ENCODE data around the gene SMURF1. TPM values are rescaled to one million over a fixed set of nuclear protein-coding genes. Genes with fewer than 3 reads are reported as not detected.

Gene SMURF1
- total and polyA plus RNA-seq, 2 of the 4 experiments (the other 2 are of a cell fraction) = 13.4 to 20.3 TPM

DNA sequence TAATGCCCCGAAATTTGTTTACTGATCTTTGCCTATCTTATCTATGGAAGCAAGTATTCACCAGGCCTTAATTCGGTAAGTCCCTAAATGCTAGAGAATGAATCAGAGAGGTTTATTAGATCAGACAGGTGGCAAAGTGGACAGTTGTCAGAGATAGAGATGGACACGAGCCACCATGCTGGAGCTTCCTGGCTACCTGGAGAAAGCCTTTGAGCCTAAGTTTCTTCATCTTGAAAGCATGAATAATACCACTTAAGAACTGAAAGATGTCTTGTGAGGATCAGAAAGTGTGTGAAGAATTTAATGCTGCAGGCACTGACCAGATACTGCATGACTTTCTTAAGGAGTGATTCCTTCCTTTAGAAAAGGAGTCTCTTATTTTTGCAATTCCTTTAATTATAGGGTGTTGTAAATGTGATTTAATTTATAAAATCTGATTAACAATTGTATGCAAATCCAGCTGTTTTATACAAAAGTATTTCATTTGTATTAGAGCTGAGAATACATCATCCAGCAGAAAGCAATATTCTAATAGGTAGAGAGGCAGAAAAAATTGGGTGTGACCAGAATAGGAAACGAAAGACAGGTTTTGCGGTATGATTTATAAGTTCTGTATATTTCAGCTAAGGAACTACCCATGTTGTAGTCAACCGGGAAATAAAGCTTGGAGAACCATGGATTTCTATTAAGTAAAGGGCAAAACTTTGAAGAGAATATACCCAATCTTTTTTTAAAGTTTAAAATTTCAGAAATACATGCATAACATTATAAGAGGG, 82.7 kb downstream of the SMURF1 start:
- no peaks in the 10 kb centered on the region for H3K27me3 ChIP-seq (ENCODE audit: control insufficient read depth, insufficient read depth, low read length)
- DNase-seq = no peak
- H3K9me3 ChIP-seq (ENCODE audit: control insufficient read depth, insufficient read depth, low read length) = no peaks in the 10 kb centered on the region
- CTCF ChIA-PET = interaction anchor here (0.6 to 1.1 kb wide), 3 partner anchors 9 to 57 kb away, joined by 4 to 7 read pairs (median 6); no protein-coding TSS in a partner anchor
- dilution Hi-C loops (cut with HindIII; ENCODE audit: low sequenced_read_pairs, unreplicated experiment) (no loop called here), intact Hi-C loops (cut with micrococcal nuclease) (no loop called here), in situ Hi-C loops (cut with MboI; ENCODE audit: low sequenced_read_pairs) (no loop called here)
- H4K91ac ChIP-seq (ENCODE audit: insufficient read depth, low read depth, low read length) = no peak overlapping the region
- H3K23ac ChIP-seq (ENCODE audit: low read depth, low read length) = no peak overlapping the region
- ATAC-seq (ENCODE audit: low read depth) = no peak
- no peak overlapping the region for H2BK20ac ChIP-seq (ENCODE audit: low read depth, low read length)
- no peak overlapping the region for H3K14ac ChIP-seq (replicated peaks; ENCODE audit: low read depth, low read length)
- no peak overlapping the region for H3K4me2 ChIP-seq (ENCODE audit: low read depth, low read length)
- H3K9me1 ChIP-seq (ENCODE audit: insufficient read depth, low read length) = 0 out of 2 replicates have a peak, but pooled peaks cover 3% of the 10 kb centered on the region
- H2AK5ac ChIP-seq (ENCODE audit: low read depth, low read length) = no peak overlapping the region
- no peak overlapping the region for H2BK5ac ChIP-seq (ENCODE audit: low read depth, low read length, poor library complexity, severe bottlenecking)
- no peak overlapping the region for H2AFZ ChIP-seq (replicated peaks; ENCODE audit: low read length, poor library complexity)
- no peak overlapping the region for H2AK9ac ChIP-seq (replicated peaks; ENCODE audit: low read depth, low read length, poor library complexity)
- BruUV-seq (replicated peaks) = no TSS peak
- POLR2A ChIA-PET (ENCODE audit: unreplicated experiment) = no interaction called here
- no peak overlapping the region for H3K4me3 ChIP-seq (ENCODE audit: insufficient read depth, low read depth, low read length)
- no CpG with 5 or more reads among the region's 6 CpGs for whole genome bisulfite sequencing, 2 experiments (ENCODE audit: extremely low coverage in 2 of 2, insufficient read length in 1 of 2)
- peaks cover 23% of the 10 kb centered on the region for H4K20me1 ChIP-seq (ENCODE audit: insufficient read depth, low read length)
- no peak overlapping the region for H3K4ac ChIP-seq (ENCODE audit: low read depth, low read length)
- no peak overlapping the region for H4K5ac ChIP-seq (ENCODE audit: low read depth, low read length)
- no peak overlapping the region for H4K8ac ChIP-seq (ENCODE audit: low read depth in 2 of 2, low read length in 2 of 2)
- TF ChIP-seq SMC3 (IDR thresholded peaks at IDR 0.05; ENCODE audit: low read depth, low read length) (no peak), FOS (IDR thresholded peaks at IDR 0.05; ENCODE audit: low read depth, low read length) (no peak), BHLHE40 (IDR thresholded peaks at IDR 0.05; ENCODE audit: low read depth, low read length) (no peak), RCOR1 (IDR thresholded peaks at IDR 0.05; ENCODE audit: insufficient replicate concordance, low read length) (no peak), RAD21 (IDR thresholded peaks at IDR 0.05; ENCODE audit: low read length) (no peak), MXI1 (IDR thresholded peaks at IDR 0.05; ENCODE audit: borderline replicate concordance, low read depth, low read length) (no peak), MAFK (IDR thresholded peaks at IDR 0.05; ENCODE audit: low read depth, low read length) (no peak), RFX5 (IDR thresholded peaks at IDR 0.05; ENCODE audit: low read depth, low read length) (no peak), USF2 (IDR thresholded peaks at IDR 0.05; ENCODE audit: low read depth, low read length) (no peak), CEBPB (IDR thresholded peaks at IDR 0.05; ENCODE audit: low read depth, low read length) (no peak), CHD1 (IDR thresholded peaks at IDR 0.05; ENCODE audit: low read depth, low read length) (no peak), NFE2L2 (IDR thresholded peaks at IDR 0.05; ENCODE audit: low read depth, low read length) (no peak), POLR2A (IDR thresholded peaks at IDR 0.05; ENCODE audit: low read depth, low read length) (no peak)
- TF ChIP-seq, protein P1, sequence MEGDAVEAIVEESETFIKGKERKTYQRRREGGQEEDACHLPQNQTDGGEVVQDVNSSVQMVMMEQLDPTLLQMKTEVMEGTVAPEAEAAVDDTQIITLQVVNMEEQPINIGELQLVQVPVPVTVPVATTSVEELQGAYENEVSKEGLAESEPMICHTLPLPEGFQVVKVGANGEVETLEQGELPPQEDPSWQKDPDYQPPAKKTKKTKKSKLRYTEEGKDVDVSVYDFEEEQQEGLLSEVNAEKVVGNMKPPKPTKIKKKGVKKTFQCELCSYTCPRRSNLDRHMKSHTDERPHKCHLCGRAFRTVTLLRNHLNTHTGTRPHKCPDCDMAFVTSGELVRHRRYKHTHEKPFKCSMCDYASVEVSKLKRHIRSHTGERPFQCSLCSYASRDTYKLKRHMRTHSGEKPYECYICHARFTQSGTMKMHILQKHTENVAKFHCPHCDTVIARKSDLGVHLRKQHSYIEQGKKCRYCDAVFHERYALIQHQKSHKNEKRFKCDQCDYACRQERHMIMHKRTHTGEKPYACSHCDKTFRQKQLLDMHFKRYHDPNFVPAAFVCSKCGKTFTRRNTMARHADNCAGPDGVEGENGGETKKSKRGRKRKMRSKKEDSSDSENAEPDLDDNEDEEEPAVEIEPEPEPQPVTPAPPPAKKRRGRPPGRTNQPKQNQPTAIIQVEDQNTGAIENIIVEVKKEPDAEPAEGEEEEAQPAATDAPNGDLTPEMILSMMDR (conservative IDR thresholded peaks at IDR 0.05; ENCODE audit: low read depth, low read length) = no peak
- TF ChIP-seq, protein P2, sequence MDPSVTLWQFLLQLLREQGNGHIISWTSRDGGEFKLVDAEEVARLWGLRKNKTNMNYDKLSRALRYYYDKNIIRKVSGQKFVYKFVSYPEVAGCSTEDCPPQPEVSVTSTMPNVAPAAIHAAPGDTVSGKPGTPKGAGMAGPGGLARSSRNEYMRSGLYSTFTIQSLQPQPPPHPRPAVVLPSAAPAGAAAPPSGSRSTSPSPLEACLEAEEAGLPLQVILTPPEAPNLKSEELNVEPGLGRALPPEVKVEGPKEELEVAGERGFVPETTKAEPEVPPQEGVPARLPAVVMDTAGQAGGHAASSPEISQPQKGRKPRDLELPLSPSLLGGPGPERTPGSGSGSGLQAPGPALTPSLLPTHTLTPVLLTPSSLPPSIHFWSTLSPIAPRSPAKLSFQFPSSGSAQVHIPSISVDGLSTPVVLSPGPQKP (IDR thresholded peaks at IDR 0.05; ENCODE audit: borderline replicate concordance, low read depth, low read length) = no peak
- peaks cover 16% of the 10 kb centered on the region for H3K36me3 ChIP-seq (ENCODE audit: control insufficient read depth, insufficient read depth, low read length)
- no peak overlapping the region for H3K56ac ChIP-seq (ENCODE audit: extremely low read depth, insufficient read depth, low read length)
- H3K79me1 ChIP-seq (ENCODE audit: low read depth in 1 of 2, low read length in 2 of 2) = peaks cover 10 to 36% of the 10 kb centered on the region in 2 experiments; a peak in 3 of 4 replicates
- H3K9ac ChIP-seq (ENCODE audit: low read depth, low read length) = no peak overlapping the region
- no peaks in the 10 kb centered on the region for H3K4me1 ChIP-seq (ENCODE audit: control insufficient read depth, insufficient read depth, low read length)
- no peak overlapping the region for H2BK15ac ChIP-seq (ENCODE audit: low read depth, low read length)
- H2BK120ac ChIP-seq (ENCODE audit: low read depth, low read length) = no peak overlapping the region
- no peak overlapping the region for H3K27ac ChIP-seq (ENCODE audit: insufficient read depth, low read length)
- no peak overlapping the region for H3K18ac ChIP-seq (ENCODE audit: low read depth, low read length)
